Measurements from ENCODE around the gene HELQ.

DNA sequence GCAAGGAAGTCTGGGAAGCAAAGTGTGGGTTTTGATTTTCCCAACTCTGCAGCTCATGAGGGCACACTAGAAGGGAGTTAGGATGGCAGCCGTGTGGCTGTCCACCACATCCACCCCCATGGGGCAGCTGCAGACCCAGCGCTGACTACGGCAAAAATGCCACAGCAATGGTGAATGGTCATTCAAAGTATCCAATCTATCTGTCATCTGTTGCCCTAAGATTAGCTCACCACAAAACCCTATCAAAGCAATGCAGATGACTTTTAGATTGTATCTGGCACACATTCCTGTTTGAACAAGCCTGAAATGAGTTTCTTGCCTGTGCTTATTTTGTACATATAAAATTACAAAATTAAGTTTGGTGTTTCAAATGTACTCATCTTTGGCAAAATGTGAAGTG lies 91.3 kb downstream of the HELQ start:
- TF ChIP-seq POLR2A (IDR thresholded peaks at IDR 0.05) (no peak), CTCF (IDR thresholded peaks at IDR 0.05) (no peak), EP300 (IDR thresholded peaks at IDR 0.05) (no peak), POLR2AphosphoS5 (IDR thresholded peaks at IDR 0.05) (no peak)
